Sigmoid colon (tissue), 7 donors: ENCODE data around the gene VWDE. TPM values are rescaled to one million over a fixed set of nuclear protein-coding genes. Genes with fewer than 3 reads are reported as not detected.
"Not testable (repeated sequence)": the region's sequence is repeated elsewhere in the genome, so short reads cannot be mapped to it uniquely, and the experiment has no call there.

Source experiments
- DNase-seq: peaks from one replicate; pipeline ENCODE4 v3.0.0-alpha.2; 2019
- H3K27ac ChIP-seq, 4 donors: fragments of 200-600 bp; sonication (generic); one replicate each; pipeline ENCODE4 v1.5.1; 2016 to 2019; ENCODE audit warnings: mild to moderate bottlenecking in 1 of 4
- H3K27me3 ChIP-seq, 3 donors: fragments of 200-600 bp; sonication (generic); one replicate each; pipeline ENCODE4 v1.5.1; 2019; ENCODE audit warnings: mild to moderate bottlenecking in 1 of 3
- H3K36me3 ChIP-seq, 4 donors: fragments of 200-600 bp; sonication (generic); one replicate each; pipeline ENCODE4 v1.5.1; 2016 to 2019
- H3K4me1 ChIP-seq, 4 donors: fragments of 200-600 bp; sonication (generic); one replicate each; pipeline ENCODE4 v1.5.1; 2017 to 2019
- H3K4me3 ChIP-seq, 4 donors: fragments of 200-600 bp; sonication (generic); one replicate each; pipeline ENCODE4 v1.5.1; 2017 to 2019; ENCODE audit warnings: mild to moderate bottlenecking in 2 of 4, moderate library complexity in 1 of 4
- H3K9me3 ChIP-seq, 4 donors: fragments of 200-600 bp in 3 of 4; sonication (generic) in 3 of 4; one replicate each; pipeline versions ENCODE4 v1.5.1 to v1.6.1; 2013 to 2019
- CTCF ChIP-seq, 4 experiments: fragments of 450-650 bp in 3 of 4; fragments of 200-600 bp in 1 of 4; IDR thresholded peaks; one replicate each; pipeline ENCODE4 v1.5.1; 2016 to 2019; ENCODE audit warnings: antibody characterized with exemption in 4 of 4, mild to moderate bottlenecking in 3 of 4, moderate library complexity in 2 of 4
- EP300 ChIP-seq, 4 donors: sonication (generic); formaldehyde crosslinking; IDR thresholded peaks; one replicate each; pipeline ENCODE4 v1.6.1; 2017; ENCODE audit warnings: antibody characterized with exemption in 4 of 4
- POLR2A ChIP-seq, 2 donors: fragments of 450-650 bp; IDR thresholded peaks; one replicate each; pipeline ENCODE4 v1.6.1; 2016; ENCODE audit warnings: antibody characterized with exemption in 2 of 2, mild to moderate bottlenecking in 2 of 2, moderate library complexity in 2 of 2
- POLR2AphosphoS5 ChIP-seq, 4 donors: sonication (generic); formaldehyde crosslinking; IDR thresholded peaks; one replicate each; pipeline ENCODE4 v1.6.1; 2017; ENCODE audit warnings: antibody characterized with exemption in 4 of 4
- WGBS, 2 donors: extraction: QIAGEN DNeasy Blood & Tissue Kit; methylation state at CpG; one replicate each; pipeline ENCODE4 v1.1.7; 2013; 5-methylcytosine and 5-hydroxymethylcytosine counted together
- intact Hi-C: fragments of 100-400 bp; cut with DNase I; formaldehyde crosslinking; loops from one replicate; pipeline ENCODE4 v1.15.1; 2023
- polyA plus RNA-seq, 3 donors: library from polyadenylated mRNA; stranded (reverse); fragments of 200-250 nt; gene quantifications; one replicate each; pipeline ENCODE4 v1.2.3, GENCODE V29; 2013
- total RNA-seq, 4 donors: library from RNA; depleted of rRNA; stranded (reverse); fragments of >200 nt; gene quantifications; one replicate each; pipeline ENCODE4 v1.1.0, GENCODE V29; 2016
- donor health status: healthy with polysubstance abuse.
- donor health status: Bipolar disorder and iron deficiency.
- donor health status: healthy.

Gene VWDE
- total and polyA plus RNA-seq, 7 donors, result under 0.01 to 0.39 (median 0.27) TPM; not detected in 4

- TF ChIP-seq CTCF (IDR thresholded peaks at IDR 0.05) (no peak), POLR2AphosphoS5 (IDR thresholded peaks at IDR 0.05) (no peak), POLR2A (IDR thresholded peaks at IDR 0.05) (no peak), EP300 (IDR thresholded peaks at IDR 0.05) (no peak)
- no peak overlapping the region for H3K27ac ChIP-seq
- intact Hi-C loops, result no loop called here
- no peak overlapping the region for H3K4me3 ChIP-seq
- DNase-seq, result no peak
- H3K9me3 ChIP-seq, result peaks cover 0 to 5% (median 0%) of the 10 kb centered on the region in 4 donors
- H3K4me1 ChIP-seq, result peaks cover 0 to 14% (median 5%) of the 10 kb centered on the region in 4 donors
- H3K27me3 ChIP-seq, result no peaks in the 10 kb centered on the region
- H3K36me3 ChIP-seq, result no peaks in the 10 kb centered on the region
- WGBS, 2 donors, result 68 to 75% methylated on average over 3 of the region's 3 CpGs
These were observed 1.3 kb downstream of the VWDE start for GRCh38 chr7:12402365-12402725.

GRCh38 chr7:12401538-12402364 lies 1.9 kb downstream of the VWDE start:
- intact Hi-C loops, result no loop called here
- 84 to 88% methylated on average over 9 of the region's 9 CpGs for WGBS, 2 donors

GRCh38 chr7:12398186-12398585 lies 5.5 kb downstream of the VWDE start:
- intact Hi-C loops, result no loop called here
- no peak for TF ChIP-seq POLR2A (IDR thresholded peaks at IDR 0.05)
- TF ChIP-seq EP300 (IDR thresholded peaks at IDR 0.05), result no peak
- no peak for TF ChIP-seq CTCF (IDR thresholded peaks at IDR 0.05)
- TF ChIP-seq POLR2AphosphoS5 (IDR thresholded peaks at IDR 0.05), result no peak
- Histone ChIP-seq H3K9me3 (peaks cover 0 to 5% (median 0%) of the 10 kb centered on the region in 4 donors), H3K27me3 (no peaks in the 10 kb centered on the region), H3K4me1 (peaks cover 0 to 6% (median under 1%) of the 10 kb centered on the region in 4 donors), H3K4me3 (no peak overlapping the region), H3K36me3 (no peaks in the 10 kb centered on the region), H3K27ac (no peak overlapping the region)
- DNase-seq, result no peak

More at GRCh38 chr7:12401538-12402364, 1.9 kb downstream of the VWDE start:
- H3K4me3 ChIP-seq, result no peak overlapping the region
- no peaks in the 10 kb centered on the region for H3K36me3 ChIP-seq
- H3K4me1 ChIP-seq, result peaks cover 0 to 14% (median 5%) of the 10 kb centered on the region in 4 donors
- no peak overlapping the region for H3K27ac ChIP-seq
- H3K9me3 ChIP-seq, result peaks cover 0 to 5% (median 0%) of the 10 kb centered on the region in 4 donors
- no peak for DNase-seq
- H3K27me3 ChIP-seq, result no peaks in the 10 kb centered on the region
- TF ChIP-seq CTCF (IDR thresholded peaks at IDR 0.05) (no peak), POLR2A (IDR thresholded peaks at IDR 0.05) (no peak), EP300 (IDR thresholded peaks at IDR 0.05) (no peak), POLR2AphosphoS5 (IDR thresholded peaks at IDR 0.05) (no peak)

- TF ChIP-seq CTCF (IDR thresholded peaks at IDR 0.05), result no peak
- no peak for TF ChIP-seq POLR2AphosphoS5 (IDR thresholded peaks at IDR 0.05)
- H3K9me3 ChIP-seq, result peaks cover 0 to 5% (median 0%) of the 10 kb centered on the region in 4 donors
- intact Hi-C loops, result no loop called here
- H3K36me3 ChIP-seq, result no peaks in the 10 kb centered on the region
- H3K4me1 ChIP-seq, result peaks cover 0 to under 1% (median 0%) of the 10 kb centered on the region in 4 donors
- H3K27ac ChIP-seq, result no peak overlapping the region
- H3K4me3 ChIP-seq, result no peak overlapping the region
- DNase-seq, result no peak
- no peaks in the 10 kb centered on the region for H3K27me3 ChIP-seq
- WGBS, 2 donors, result 96% methylated on average over 4 of the region's 4 CpGs
These were observed 6.0 kb downstream of the VWDE start for GRCh38 chr7:12397671-12398070.

- intact Hi-C loops, H3K4me1 ChIP-seq, DNase-seq, H3K36me3 ChIP-seq, H3K27ac ChIP-seq, H3K27me3 ChIP-seq, H3K9me3 ChIP-seq, H3K4me3 ChIP-seq: not testable (repeated sequence)
- WGBS, 2 donors, result 88 to 91% methylated on average over 1 of the region's 1 CpG
These were observed 7.0 kb downstream of the VWDE start for GRCh38 chr7:12396670-12397069.
